ENCODE measurements around the gene ZNF280A.
"Not testable (repeated sequence)": the region's sequence is repeated elsewhere in the genome, so short reads cannot be mapped to it uniquely, and the experiment has no call there.

Gene ZNF280A

GRCh38 chr22:22512951-22513350 lies 7.1 kb downstream of the ZNF280A start:
- H3K4me3 ChIP-seq (ENCODE audit: extremely low read depth, insufficient read depth, low read length, poor library complexity, severe bottlenecking): no peak overlapping the region
- no peaks in the 10 kb centered on the region for H3K4me1 ChIP-seq (ENCODE audit: control insufficient read depth, insufficient read depth, low read length, poor library complexity, severe bottlenecking)
- no peak overlapping the region for H3K27ac ChIP-seq (ENCODE audit: low read depth, low read length, severe bottlenecking)
- H3K36me3 ChIP-seq (ENCODE audit: control insufficient read depth, insufficient read depth, low read length): no peaks in the 10 kb centered on the region
- peaks cover 9% of the 10 kb centered on the region for H3K9me3 ChIP-seq (ENCODE audit: control insufficient read depth, low read length)
- WGBS, 2 experiments (ENCODE audit: insufficient coverage in 2 of 2): 64 to 68% methylated on average over 2 to 3 of the region's 5 CpGs

GRCh38 chr22:22510833-22511232 lies 9.2 kb downstream of the ZNF280A start:
- H3K27ac ChIP-seq (ENCODE audit: low read depth, low read length, severe bottlenecking); H3K4me1 ChIP-seq (ENCODE audit: control insufficient read depth, insufficient read depth, low read length, poor library complexity, severe bottlenecking); H3K9me3 ChIP-seq (ENCODE audit: control insufficient read depth, low read length); H3K4me3 ChIP-seq (ENCODE audit: extremely low read depth, insufficient read depth, low read length, poor library complexity, severe bottlenecking): not testable (repeated sequence)
- 88 to 96% methylated on average over 3 to 5 of the region's 7 CpGs for WGBS, 2 experiments (ENCODE audit: insufficient coverage in 2 of 2)
- H3K36me3 ChIP-seq (ENCODE audit: control insufficient read depth, insufficient read depth, low read length): peaks cover 13% of the 10 kb centered on the region

- H3K4me3 ChIP-seq (ENCODE audit: extremely low read depth, insufficient read depth, low read length, poor library complexity, severe bottlenecking); H3K27ac ChIP-seq (ENCODE audit: low read depth, low read length, severe bottlenecking); H3K9me3 ChIP-seq (ENCODE audit: control insufficient read depth, low read length); H3K4me1 ChIP-seq (ENCODE audit: control insufficient read depth, insufficient read depth, low read length, poor library complexity, severe bottlenecking): not testable (repeated sequence)
- H3K36me3 ChIP-seq (ENCODE audit: control insufficient read depth, insufficient read depth, low read length): peaks cover 16% of the 10 kb centered on the region
- 92 to 97% methylated on average over 5 of the region's 6 CpGs for WGBS, 2 experiments (ENCODE audit: insufficient coverage in 2 of 2)
Measured at GRCh38 chr22:22509912-22510311, 10.2 kb downstream of the ZNF280A start.

GRCh38 chr22:22508274-22509176 lies 11.5 kb downstream of the ZNF280A start, which contains the start of gene ZNF280B:
ZNF280B (minus strand) TSS chr22:22508742; CDS start chr22:22489398, 19,344 bp downstream.
- no peak within 1 kb of the TSS for H3K27ac ChIP-seq (ENCODE audit: low read depth, low read length, severe bottlenecking)

GRCh38 chr22:22507743-22508273 lies 12.3 kb downstream of the ZNF280A start:
- Histone ChIP-seq H3K36me3 (ENCODE audit: control insufficient read depth, insufficient read depth, low read length) (peaks cover 37% of the 10 kb centered on the region), H3K4me3 (ENCODE audit: extremely low read depth, insufficient read depth, low read length, poor library complexity, severe bottlenecking) (peak overlapping the region; percentile 83), H3K27ac (ENCODE audit: low read depth, low read length, severe bottlenecking) (no peak overlapping the region), H3K9me3 (ENCODE audit: control insufficient read depth, low read length) (peaks cover 9% of the 10 kb centered on the region), H3K4me1 (ENCODE audit: control insufficient read depth, insufficient read depth, low read length, poor library complexity, severe bottlenecking) (peaks cover 4% of the 10 kb centered on the region)
- WGBS, 2 experiments (ENCODE audit: insufficient coverage in 2 of 2): 22 to 27% methylated on average over 9 to 12 of the region's 13 CpGs

More at GRCh38 chr22:22508274-22509176, 11.5 kb downstream of the ZNF280A start, which contains the start of gene ZNF280B:
- H3K9me3 ChIP-seq (ENCODE audit: control insufficient read depth, low read length): peaks cover 9% of the 10 kb centered on the region
- peaks cover 4% of the 10 kb centered on the region for H3K4me1 ChIP-seq (ENCODE audit: control insufficient read depth, insufficient read depth, low read length, poor library complexity, severe bottlenecking)
- H3K36me3 ChIP-seq (ENCODE audit: control insufficient read depth, insufficient read depth, low read length): peaks cover 30% of the 10 kb centered on the region
- peak within 1 kb of the TSS; percentile 83 for H3K4me3 ChIP-seq (ENCODE audit: extremely low read depth, insufficient read depth, low read length, poor library complexity, severe bottlenecking)
- WGBS, 2 experiments (ENCODE audit: insufficient coverage in 2 of 2): 1 to 3% methylated on average over 52 to 56 of the region's 72 CpGs

GRCh38 chr22:22506736-22507135 lies 13.3 kb downstream of the ZNF280A start:
- Histone ChIP-seq H3K4me1 (ENCODE audit: control insufficient read depth, insufficient read depth, low read length, poor library complexity, severe bottlenecking) (peaks cover 4% of the 10 kb centered on the region), H3K36me3 (ENCODE audit: control insufficient read depth, insufficient read depth, low read length) (peaks cover 48% of the 10 kb centered on the region), H3K9me3 (ENCODE audit: control insufficient read depth, low read length) (peaks cover 9% of the 10 kb centered on the region), H3K27ac (ENCODE audit: low read depth, low read length, severe bottlenecking) (no peak overlapping the region), H3K4me3 (ENCODE audit: extremely low read depth, insufficient read depth, low read length, poor library complexity, severe bottlenecking) (no peak overlapping the region)
- WGBS, 2 experiments (ENCODE audit: insufficient coverage in 2 of 2): 80 to 100% methylated on average over 1 of the region's 1 CpG

GRCh38 chr22:22498267-22498666 lies 21.8 kb downstream of the ZNF280A start:
- Histone ChIP-seq H3K36me3 (ENCODE audit: control insufficient read depth, insufficient read depth, low read length) (peaks cover 35% of the 10 kb centered on the region), H3K27ac (ENCODE audit: low read depth, low read length, severe bottlenecking) (no peak overlapping the region), H3K4me1 (ENCODE audit: control insufficient read depth, insufficient read depth, low read length, poor library complexity, severe bottlenecking) (no peaks in the 10 kb centered on the region), H3K4me3 (ENCODE audit: extremely low read depth, insufficient read depth, low read length, poor library complexity, severe bottlenecking) (no peak overlapping the region), H3K9me3 (ENCODE audit: control insufficient read depth, low read length) (no peaks in the 10 kb centered on the region)
- WGBS, 2 experiments (ENCODE audit: insufficient coverage in 2 of 2): 86% methylated on average over 1 of the region's 2 CpGs; no CpG with 5 or more reads in 1 of the 2 experiments

GRCh38 chr22:22491589-22491988 lies 28.5 kb downstream of the ZNF280A start:
- 92 to 94% methylated on average over 3 of the region's 3 CpGs for WGBS, 2 experiments (ENCODE audit: insufficient coverage in 2 of 2)
- H3K4me1 ChIP-seq (ENCODE audit: control insufficient read depth, insufficient read depth, low read length, poor library complexity, severe bottlenecking); H3K4me3 ChIP-seq (ENCODE audit: extremely low read depth, insufficient read depth, low read length, poor library complexity, severe bottlenecking); H3K9me3 ChIP-seq (ENCODE audit: control insufficient read depth, low read length); H3K27ac ChIP-seq (ENCODE audit: low read depth, low read length, severe bottlenecking): not testable (repeated sequence)
- H3K36me3 ChIP-seq (ENCODE audit: control insufficient read depth, insufficient read depth, low read length): peaks cover 51% of the 10 kb centered on the region

- no peak overlapping the region for H3K4me3 ChIP-seq (ENCODE audit: extremely low read depth, insufficient read depth, low read length, poor library complexity, severe bottlenecking)
- WGBS, 2 experiments (ENCODE audit: insufficient coverage in 2 of 2): 86 to 94% methylated on average over 3 of the region's 5 CpGs
- H3K27ac ChIP-seq (ENCODE audit: low read depth, low read length, severe bottlenecking): no peak overlapping the region
- H3K36me3 ChIP-seq (ENCODE audit: control insufficient read depth, insufficient read depth, low read length): peaks cover 66% of the 10 kb centered on the region
- no peaks in the 10 kb centered on the region for H3K9me3 ChIP-seq (ENCODE audit: control insufficient read depth, low read length)
- H3K4me1 ChIP-seq (ENCODE audit: control insufficient read depth, insufficient read depth, low read length, poor library complexity, severe bottlenecking): no peaks in the 10 kb centered on the region
Measured at GRCh38 chr22:22488736-22489135, 31.3 kb downstream of the ZNF280A start.

GRCh38 chr22:22487869-22488597 lies 32.0 kb downstream of the ZNF280A start:
- H3K9me3 ChIP-seq (ENCODE audit: control insufficient read depth, low read length): no peaks in the 10 kb centered on the region
- H3K36me3 ChIP-seq (ENCODE audit: control insufficient read depth, insufficient read depth, low read length): peaks cover 59% of the 10 kb centered on the region
- no peak overlapping the region for H3K27ac ChIP-seq (ENCODE audit: low read depth, low read length, severe bottlenecking)

More at GRCh38 chr22:22487869-22488597, 32.0 kb downstream of the ZNF280A start:
- H3K4me3 ChIP-seq (ENCODE audit: extremely low read depth, insufficient read depth, low read length, poor library complexity, severe bottlenecking): no peak overlapping the region
- WGBS, 2 experiments (ENCODE audit: insufficient coverage in 2 of 2): 88 to 89% methylated on average over 7 to 9 of the region's 12 CpGs
- H3K4me1 ChIP-seq (ENCODE audit: control insufficient read depth, insufficient read depth, low read length, poor library complexity, severe bottlenecking): no peaks in the 10 kb centered on the region

All from mesodermal cell (in vitro differentiated cells).